SKM-1 (cell line): ENCODE results near the gene MRPL47.

ENCODE experiments used
- DNase-seq: peaks from one replicate; lab custom pipeline; 2025; ENCODE audit not compliant: unreplicated experiment; lab: John Stamatoyannopoulos, UW

The MRPL47 gene

DNA sequence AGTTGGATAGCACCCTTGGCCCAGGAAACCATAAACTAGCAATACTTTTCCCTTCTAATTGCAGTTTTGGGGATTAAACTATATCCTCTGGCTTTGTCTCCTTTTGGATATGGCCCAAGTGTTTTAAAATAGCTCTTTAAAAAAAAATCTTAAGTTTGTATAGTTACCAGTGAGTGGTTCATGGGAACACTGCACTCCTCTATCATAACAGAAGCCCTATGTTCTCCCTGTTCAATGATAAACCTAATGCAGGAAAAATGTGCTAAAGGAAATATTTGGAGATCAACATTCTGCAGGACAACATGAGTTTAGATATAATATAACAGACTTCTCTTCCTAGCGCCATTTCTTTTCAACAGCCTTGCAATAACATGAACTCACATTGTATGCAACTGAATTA lies 13.1 kb downstream of the MRPL47 start:
- DNase-seq = no peak

DNA sequence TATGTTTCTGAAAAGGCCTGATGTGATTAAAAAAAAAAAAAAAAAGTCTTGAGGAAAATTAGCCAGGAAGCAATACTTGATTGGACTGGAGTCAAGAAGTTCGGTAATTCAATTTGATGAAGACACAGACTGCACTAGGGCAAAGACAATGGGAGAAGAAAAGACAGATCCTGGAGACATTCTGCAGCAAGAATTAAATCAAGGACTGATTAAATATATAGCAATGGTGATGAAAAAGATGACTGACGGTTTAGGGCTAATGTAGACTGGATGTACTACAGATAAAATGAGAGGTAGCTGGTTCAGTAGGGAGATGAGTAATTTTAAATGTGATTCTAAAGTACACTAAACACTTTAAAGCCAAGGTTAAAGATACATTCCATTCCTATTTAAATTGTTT lies 13.8 kb downstream of the MRPL47 start:
- no peak for DNase-seq

DNA sequence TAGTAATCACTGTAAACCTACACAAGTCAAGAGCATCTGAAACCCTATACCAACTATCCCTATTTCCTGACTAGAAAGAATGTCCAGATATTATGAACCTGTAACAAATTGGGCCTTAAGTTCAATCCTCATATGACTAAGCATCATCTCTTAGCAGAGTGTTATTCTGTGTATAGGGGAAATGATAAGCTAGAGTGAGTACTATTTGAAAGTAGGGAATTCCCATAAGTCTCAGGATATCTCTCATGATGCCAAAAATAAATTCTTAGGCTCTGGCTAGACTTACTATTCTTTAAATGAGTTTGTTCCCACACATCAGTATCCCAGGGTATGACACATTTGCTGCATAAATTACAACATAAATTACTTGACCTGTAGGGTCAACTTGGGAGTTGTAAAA lies 15.3 kb downstream of the MRPL47 start:
- no peak for DNase-seq

DNA sequence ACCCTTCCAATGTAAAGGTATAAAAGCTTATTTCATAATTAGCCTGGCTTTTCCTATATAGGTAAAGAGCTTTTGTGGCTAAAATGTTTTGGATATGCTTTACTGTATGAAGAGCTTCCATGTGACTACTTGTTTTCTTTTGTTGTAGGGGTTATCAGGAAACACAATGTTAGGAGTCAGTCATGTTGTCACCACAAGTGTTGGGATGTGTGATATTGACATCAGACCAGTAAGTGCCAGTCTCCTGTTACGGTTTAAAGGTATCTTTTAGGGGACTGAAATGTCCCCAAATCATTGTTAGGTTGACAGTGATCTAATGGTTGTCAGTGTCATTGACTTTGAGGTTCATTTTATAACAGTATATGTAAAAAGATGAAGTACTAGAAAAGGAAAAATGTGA lies 23.4 kb downstream of the MRPL47 start:
- DNase-seq = no peak

DNA sequence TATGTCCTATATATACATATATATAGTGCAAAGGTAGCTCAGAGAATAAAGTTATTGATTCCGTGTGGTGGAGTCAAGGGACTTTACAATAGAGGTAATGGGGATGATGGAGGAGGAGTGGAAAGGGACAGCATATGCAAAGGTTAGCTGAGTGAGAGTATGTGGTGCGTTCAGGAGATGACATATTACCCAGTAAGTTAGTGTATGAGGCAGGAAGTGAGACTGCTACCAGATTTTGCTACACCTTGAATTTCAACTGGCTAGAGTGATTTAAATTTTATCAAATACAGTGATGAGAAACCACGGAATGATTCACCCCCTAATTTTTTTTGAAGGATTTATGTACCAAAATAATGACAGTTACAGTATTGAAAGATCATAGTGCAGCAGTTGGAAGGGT lies 38.9 kb downstream of the MRPL47 start:
- no peak for DNase-seq

DNA sequence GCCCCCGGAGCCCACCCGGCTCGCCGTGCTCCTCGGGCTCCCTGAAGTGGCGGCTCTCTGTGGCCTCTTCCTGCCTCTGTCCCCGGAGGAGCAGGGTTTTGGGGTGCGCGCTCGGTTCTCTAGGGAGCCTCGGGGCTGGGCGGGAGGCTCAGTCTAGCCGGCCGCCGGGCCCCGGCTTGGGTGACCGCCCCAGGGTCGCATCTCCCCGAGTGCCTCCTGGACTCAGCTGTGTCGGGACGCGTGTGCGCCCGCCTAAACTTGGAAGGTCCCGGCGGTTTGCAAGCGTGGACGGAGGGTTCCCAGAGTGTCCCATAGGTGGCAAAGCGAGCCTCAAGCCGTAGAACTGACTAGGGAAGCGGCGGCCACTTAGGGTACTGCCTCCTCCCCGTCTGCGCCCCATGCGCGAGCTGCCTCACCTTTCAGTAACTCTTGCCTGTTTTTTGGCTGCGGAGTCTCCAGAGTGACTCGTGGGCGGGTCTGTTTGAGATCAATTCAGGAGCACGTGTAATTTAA lies 41.1 kb downstream of the MRPL47 start:
- peak; percentile 74 for DNase-seq

DNA sequence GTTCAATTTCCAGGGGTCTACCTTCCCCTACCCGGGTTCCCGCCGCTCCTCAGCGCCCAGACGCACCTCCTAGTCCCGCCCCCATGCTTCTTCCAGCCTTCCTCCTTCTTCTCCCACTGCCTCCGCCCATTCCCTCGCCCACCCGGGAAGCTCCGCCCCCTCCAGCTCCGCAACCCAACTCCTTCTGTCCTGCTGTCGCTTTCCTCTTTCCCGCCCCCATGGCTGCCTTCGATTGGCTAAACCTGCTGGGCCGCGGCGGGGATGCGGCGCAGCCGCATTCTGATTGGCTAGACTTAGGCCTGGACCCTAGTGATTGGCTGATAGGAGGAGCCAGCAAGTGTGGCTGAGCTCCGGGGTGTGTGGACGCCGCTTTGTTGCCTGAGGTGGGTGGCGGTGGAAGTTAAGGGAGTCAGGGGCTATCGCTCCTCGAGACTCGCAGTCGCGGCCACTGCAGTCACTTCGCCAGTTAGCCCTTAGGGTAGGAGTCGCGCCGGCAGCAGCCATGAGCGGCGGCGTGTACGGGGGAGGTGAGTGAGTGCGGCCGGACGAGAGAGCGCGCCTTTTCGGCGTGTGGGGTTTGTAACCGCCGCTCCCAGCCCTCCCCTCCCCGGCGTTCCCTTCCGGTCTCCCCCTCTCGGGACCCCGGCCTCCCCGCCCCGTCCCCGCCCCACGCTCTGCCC lies 41.7 kb downstream of the MRPL47 start, which contains the start of gene ACTL6A:
TSS of gene ACTL6A (plus strand) at position 336 of the 680 bp plus-strand sequence. CDS start at position 503, 167 bp downstream.
- peak; percentile 98 for DNase-seq

DNA sequence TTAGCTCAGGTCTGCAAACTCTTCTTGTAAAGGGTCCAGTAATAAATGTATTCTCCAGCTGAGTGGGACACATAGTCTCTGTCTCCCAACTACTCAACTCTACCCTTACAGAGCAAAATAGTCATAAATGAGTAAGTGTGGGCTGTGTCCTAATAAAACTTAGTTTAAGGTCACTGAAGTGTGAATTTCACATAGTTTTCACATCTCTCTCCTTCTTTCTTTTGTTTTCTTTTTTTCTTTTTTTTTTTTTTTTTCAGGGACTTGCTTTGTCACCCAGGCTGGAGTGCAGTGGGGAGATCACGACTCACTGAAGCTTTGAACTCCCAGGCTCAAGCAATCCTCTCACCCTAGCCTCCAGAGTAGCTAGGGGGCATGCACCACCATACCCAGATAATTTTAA lies 43.6 kb downstream of the MRPL47 start:
- DNase-seq = no peak

DNA sequence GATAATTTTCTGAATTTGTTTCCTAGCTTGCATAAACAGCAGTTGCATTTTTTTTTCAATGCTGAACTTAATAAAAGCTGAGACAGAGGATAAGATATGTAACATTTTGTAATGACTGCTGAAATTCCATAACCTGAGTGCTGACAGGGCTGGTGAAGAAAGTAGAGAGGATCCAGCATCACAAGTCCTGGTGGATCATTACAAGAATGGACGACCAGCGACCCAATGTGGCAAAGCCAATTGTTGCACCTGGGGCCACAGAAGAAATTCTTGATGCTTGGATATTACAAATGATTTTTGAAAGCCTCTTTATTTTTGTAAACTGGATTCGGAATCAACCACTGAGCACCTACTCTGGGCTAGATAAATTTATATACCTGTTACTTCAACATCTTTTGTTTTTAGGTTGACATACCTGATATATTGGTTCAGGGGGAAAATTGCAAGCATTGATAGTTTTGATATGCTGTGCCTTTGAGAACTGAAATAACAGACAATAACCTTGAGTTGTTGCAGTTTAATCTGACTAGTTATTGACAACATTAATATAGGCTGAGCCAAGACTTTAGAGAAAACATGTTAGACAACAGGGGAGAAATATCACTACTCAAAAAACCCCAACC lies 45.6 kb downstream of the MRPL47 start:
- DNase-seq = peak; percentile 24

DNA sequence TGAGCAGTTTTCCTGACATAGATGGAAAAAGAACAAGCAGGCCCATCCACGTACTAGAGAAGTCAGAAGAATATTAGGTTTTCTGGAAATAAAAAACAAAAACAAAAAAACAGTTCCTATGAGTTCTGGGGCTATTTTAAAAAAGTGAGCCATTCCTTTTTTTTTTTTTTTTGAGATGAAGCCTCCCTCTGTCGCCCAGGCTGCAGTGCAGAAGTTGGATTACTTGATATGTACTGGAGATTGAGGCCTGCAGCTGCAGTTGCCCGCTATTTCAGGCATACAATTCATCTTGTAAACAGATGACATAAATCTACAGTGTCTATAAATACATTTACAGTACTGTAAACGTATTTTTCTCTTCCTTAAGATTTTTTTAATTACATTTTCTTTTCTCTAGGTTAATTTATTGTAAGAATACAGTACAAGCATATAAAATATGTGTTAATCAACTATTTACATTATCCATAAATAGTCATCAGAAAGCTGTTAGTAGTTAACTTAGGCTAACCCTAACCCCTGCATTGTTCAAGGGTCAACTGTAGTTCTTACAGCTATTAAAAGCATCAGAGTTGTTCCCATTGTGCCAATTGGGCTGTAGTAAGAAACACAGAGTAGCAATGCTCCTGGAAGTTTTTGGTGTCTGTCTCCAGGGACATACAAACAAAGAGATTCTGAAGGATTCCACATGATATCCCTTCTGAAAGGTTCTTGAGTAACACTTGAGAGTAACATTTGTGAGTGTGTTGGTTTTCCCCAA lies 52.9 kb downstream of the MRPL47 start:
- no peak for DNase-seq

DNA sequence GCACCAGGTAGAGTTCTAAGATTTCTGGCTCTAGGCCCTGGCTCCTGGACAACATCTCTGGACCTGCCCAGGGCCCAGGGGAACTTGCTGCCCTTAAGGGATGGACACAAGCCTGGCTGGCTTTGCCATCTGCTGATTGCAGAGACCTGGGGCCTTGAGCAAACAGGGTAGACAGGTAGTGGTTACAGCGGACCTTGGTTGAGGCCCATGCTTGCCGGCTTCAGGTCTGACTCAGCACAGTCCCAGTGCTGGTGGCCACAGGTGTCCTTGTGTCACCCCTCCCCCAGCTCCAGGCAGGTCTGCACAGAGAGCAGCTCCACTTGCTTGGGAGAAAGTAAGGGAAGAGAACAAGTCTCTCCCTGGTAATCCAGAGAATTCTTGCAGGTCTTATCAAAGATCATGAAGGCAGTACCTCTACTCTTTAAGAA lies 57.6 kb downstream of the MRPL47 start:
- no peak for DNase-seq

DNA sequence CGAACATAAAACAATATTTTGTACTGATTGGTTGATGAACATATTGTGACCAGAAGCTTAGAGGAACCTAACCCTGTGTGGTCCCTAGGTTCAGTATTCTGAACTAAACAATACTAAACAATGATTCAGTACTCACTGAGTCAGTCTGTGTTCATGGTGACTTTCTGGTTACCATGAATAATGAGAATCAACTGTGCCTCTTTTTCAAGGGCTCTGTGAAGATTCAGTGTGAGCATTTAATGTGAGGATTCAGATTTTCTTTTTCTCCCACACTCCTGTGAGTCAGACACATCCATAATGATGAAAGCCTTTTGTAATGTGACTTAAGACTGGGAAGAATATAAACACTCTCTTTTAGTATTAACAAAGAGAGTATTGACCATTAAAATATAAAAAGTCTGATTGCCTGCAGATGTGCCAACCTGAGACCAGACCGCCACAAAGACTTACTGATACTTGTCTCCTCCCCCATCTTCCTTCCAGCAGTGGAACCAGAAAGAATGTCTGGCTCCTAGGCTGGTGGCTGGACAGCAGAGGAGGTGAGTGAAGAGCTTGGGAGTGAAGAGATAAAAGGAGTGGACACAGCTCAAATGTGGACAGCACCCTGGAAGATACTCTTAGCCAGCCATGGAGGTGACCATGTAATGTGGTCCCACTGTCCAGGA lies 59.3 kb downstream of the MRPL47 start:
- no peak for DNase-seq

DNA sequence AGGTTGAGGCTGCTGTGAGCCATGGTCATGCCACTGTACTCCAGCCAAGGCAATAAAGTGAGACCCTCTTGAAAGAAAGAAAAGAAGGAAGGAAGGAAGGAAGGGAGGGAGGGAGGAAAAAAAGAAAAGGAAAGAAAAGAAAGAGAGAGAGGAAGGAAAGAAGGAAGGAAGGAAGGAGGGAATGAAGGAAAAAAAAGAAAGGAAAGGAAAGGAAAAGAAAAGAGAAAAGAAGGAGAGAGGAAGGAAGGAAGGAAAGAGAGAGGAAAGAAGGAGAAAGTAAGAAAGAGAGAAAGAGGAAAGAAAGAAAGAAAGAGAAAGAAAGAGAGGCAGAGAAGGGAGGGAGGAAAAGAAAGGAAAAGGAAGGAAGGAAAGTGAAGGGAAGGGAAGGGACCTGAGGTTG lies 62.1 kb downstream of the MRPL47 start:
- no peak for DNase-seq

DNA sequence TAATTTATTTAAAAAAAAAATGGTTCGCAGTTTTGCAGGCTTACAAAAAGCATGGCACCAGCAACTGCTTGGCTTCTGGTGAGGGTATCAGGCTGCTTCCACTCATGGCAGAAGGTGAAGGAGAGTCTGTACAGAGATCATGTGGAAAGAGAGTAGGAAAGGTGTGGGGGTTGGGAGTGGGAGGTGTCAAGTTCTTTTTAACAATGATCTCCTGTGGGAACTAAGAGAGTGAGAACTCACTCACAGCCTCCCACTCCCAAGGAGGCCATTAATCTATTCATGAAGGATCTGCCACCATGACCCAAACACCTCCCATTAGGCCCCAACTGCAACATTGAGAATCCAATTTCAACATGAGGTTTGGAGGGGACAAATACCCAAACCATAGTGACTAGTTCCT lies 62.8 kb downstream of the MRPL47 start:
- DNase-seq = no peak

DNA sequence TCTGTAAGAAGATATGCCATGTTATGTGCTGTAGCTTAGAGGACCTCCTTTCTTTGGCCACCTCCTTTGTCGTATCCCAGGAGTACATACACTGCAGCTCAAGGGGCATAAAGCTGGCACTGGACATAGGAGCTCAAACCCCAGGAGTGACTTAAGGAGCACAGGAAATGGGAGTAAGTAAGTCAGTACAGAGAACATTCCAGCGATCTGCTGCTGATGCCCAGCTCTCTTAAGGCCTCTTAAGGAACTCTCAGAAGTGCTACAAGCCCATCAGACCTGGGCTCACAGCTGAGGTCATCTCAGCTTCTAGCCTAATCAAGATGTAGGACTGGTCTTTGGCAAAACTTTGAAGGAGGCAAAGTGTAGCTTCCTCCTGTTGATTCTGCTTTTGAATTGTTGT lies 63.3 kb downstream of the MRPL47 start:
- no peak for DNase-seq
